GM21786 (cell line): ENCODE results near the gene JPT1.
"Not testable (repeated sequence)": the region's sequence is repeated elsewhere in the genome, so short reads cannot be mapped to it uniquely, and the experiment has no call there.

Experiments used
- ATAC-seq: cut with Tn5 transposase; IDR thresholded peaks from one replicate; pipeline ENCODE4 v1.9.1; 2021; ENCODE audit not compliant: unreplicated experiment

The JPT1 gene

GRCh38 chr17:75130632-75131277 lies 23.6 kb downstream of the JPT1 start:
- ATAC-seq = no peak

GRCh38 chr17:75130059-75130631 lies 24.2 kb downstream of the JPT1 start:
- ATAC-seq = no peak

- ATAC-seq = no peak
Observed at GRCh38 chr17:75129576-75129975, 24.7 kb downstream of the JPT1 start.

GRCh38 chr17:75128694-75129505 lies 25.4 kb downstream of the JPT1 start:
- no peak for ATAC-seq

GRCh38 chr17:75127936-75128335 lies 26.4 kb downstream of the JPT1 start:
- ATAC-seq = not testable (repeated sequence)

- no peak for ATAC-seq
Observed at GRCh38 chr17:75126954-75127353, 27.4 kb downstream of the JPT1 start.

- ATAC-seq = no peak
Observed at GRCh38 chr17:75125984-75126383, 28.3 kb downstream of the JPT1 start.

- no peak for ATAC-seq
Observed at GRCh38 chr17:75124819-75125162, 29.5 kb downstream of the JPT1 start.

- no peak for ATAC-seq
Observed at GRCh38 chr17:75124041-75124818, 30.1 kb downstream of the JPT1 start.

GRCh38 chr17:75118307-75118706 lies 36.0 kb downstream of the JPT1 start:
- no peak for ATAC-seq

- ATAC-seq = no peak
Observed at GRCh38 chr17:75116737-75117136, 37.6 kb downstream of the JPT1 start.

- no peak for ATAC-seq
Observed at GRCh38 chr17:75115555-75115954, 38.8 kb downstream of the JPT1 start.

- no peak for ATAC-seq
Observed at GRCh38 chr17:75114552-75115314, 39.6 kb downstream of the JPT1 start.

GRCh38 chr17:75113798-75114551 lies 40.3 kb downstream of the JPT1 start:
- peak; percentile 47 for ATAC-seq

GRCh38 chr17:75111777-75112335 lies 42.5 kb downstream of the JPT1 start:
- ATAC-seq = no peak

- no peak for ATAC-seq
Observed at GRCh38 chr17:75110234-75110937, 43.9 kb downstream of the JPT1 start.

GRCh38 chr17:75109407-75110233 lies 44.7 kb downstream of the JPT1 start, which contains the start of gene ARMC7:
Gene ARMC7, plus strand, starts transcription at chr17:75109969. Its CDS starts 320 bp downstream, at chr17:75110289.
- peak; percentile 52 for ATAC-seq

- ATAC-seq = no peak
Observed at GRCh38 chr17:75109046-75109406, 45.3 kb downstream of the JPT1 start.
